Fibroblast of villous mesenchyme (primary cell): ENCODE data around the gene ITPKC. TPM values are rescaled to one million over a fixed set of nuclear protein-coding genes. Genes with fewer than 3 reads are reported as not detected.

Source experiments
- DNase-seq: peaks from one replicate; pipeline ENCODE4 v3.0.0-alpha.2; 2010; ENCODE audit warnings: low read depth
- H3K4me3 ChIP-seq: 2 replicates; pipeline ENCODE4 v1.5.1; 2011; ENCODE audit warnings: low read depth, mild to moderate bottlenecking, low read length
- total RNA-seq: library from RNA; depleted of rRNA; stranded (reverse); fragments of >200 nt; gene quantifications from 2 replicates; pipeline ENCODE4 v1.2.3, GENCODE V29; 2012
- TF ChIP-seq, protein P1 (sequence below): IDR thresholded peaks from 2 replicates; pipeline ENCODE4 v1.5.1; 2012; ENCODE audit warnings: low read depth, mild to moderate bottlenecking, low read length; ENCODE audit not compliant: insufficient read depth

Gene ITPKC
- total RNA-seq, 1 donor, result 16.8 TPM

GRCh38 chr19:40693896-40694295 is 23.0 kb upstream of the ITPKC start:
- DNase-seq, result no peak
- no peak overlapping the region for H3K4me3 ChIP-seq
- TF ChIP-seq, protein P1, sequence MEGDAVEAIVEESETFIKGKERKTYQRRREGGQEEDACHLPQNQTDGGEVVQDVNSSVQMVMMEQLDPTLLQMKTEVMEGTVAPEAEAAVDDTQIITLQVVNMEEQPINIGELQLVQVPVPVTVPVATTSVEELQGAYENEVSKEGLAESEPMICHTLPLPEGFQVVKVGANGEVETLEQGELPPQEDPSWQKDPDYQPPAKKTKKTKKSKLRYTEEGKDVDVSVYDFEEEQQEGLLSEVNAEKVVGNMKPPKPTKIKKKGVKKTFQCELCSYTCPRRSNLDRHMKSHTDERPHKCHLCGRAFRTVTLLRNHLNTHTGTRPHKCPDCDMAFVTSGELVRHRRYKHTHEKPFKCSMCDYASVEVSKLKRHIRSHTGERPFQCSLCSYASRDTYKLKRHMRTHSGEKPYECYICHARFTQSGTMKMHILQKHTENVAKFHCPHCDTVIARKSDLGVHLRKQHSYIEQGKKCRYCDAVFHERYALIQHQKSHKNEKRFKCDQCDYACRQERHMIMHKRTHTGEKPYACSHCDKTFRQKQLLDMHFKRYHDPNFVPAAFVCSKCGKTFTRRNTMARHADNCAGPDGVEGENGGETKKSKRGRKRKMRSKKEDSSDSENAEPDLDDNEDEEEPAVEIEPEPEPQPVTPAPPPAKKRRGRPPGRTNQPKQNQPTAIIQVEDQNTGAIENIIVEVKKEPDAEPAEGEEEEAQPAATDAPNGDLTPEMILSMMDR, result no peak

GRCh38 chr19:40695881-40696280 is 21.0 kb upstream of the ITPKC start:
- no peak for DNase-seq
- no peak overlapping the region for H3K4me3 ChIP-seq
- TF ChIP-seq, protein P1, result no peak

- H3K4me3 ChIP-seq, result no peak overlapping the region
- no peak for DNase-seq
- TF ChIP-seq, protein P1, result no peak
Observed at GRCh38 chr19:40697007-40697406, 19.9 kb upstream of the ITPKC start.

GRCh38 chr19:40700083-40700482 is 16.8 kb upstream of the ITPKC start:
- H3K4me3 ChIP-seq, result no peak overlapping the region
- TF ChIP-seq, protein P1, result no peak
- no peak for DNase-seq

DNA sequence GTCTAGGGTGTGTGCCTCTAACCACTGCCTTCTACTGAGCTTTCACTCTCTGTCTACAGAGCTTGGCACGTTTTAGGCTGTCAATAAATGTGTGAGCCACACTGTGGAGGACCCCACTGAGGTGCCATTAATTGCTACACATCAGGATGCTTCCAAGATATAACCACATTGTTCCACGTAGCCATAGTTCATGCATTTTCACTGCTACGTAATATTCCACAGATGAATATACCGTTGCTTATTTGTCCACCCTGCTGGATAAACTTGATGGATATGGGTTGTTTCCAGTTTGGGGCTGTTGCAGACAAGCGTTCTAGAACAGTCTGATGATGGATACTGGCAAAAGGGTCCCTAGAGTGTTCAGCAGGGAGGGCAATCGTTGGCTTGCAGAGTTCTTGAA is 15.2 kb upstream of the ITPKC start:
- TF ChIP-seq, protein P1, result no peak
- H3K4me3 ChIP-seq, result no peak overlapping the region
- no peak for DNase-seq

GRCh38 chr19:40702337-40703012 is 14.4 kb upstream of the ITPKC start:
- no peak overlapping the region for H3K4me3 ChIP-seq
- TF ChIP-seq, protein P1, result peak; percentile 52
- peak; percentile 45 for DNase-seq
